ENCODE measurements around the gene DSC1.
"Not testable (repeated sequence)": the region's sequence is repeated elsewhere in the genome, so short reads cannot be mapped to it uniquely, and the experiment has no call there.

DSC1 gene, protein sequence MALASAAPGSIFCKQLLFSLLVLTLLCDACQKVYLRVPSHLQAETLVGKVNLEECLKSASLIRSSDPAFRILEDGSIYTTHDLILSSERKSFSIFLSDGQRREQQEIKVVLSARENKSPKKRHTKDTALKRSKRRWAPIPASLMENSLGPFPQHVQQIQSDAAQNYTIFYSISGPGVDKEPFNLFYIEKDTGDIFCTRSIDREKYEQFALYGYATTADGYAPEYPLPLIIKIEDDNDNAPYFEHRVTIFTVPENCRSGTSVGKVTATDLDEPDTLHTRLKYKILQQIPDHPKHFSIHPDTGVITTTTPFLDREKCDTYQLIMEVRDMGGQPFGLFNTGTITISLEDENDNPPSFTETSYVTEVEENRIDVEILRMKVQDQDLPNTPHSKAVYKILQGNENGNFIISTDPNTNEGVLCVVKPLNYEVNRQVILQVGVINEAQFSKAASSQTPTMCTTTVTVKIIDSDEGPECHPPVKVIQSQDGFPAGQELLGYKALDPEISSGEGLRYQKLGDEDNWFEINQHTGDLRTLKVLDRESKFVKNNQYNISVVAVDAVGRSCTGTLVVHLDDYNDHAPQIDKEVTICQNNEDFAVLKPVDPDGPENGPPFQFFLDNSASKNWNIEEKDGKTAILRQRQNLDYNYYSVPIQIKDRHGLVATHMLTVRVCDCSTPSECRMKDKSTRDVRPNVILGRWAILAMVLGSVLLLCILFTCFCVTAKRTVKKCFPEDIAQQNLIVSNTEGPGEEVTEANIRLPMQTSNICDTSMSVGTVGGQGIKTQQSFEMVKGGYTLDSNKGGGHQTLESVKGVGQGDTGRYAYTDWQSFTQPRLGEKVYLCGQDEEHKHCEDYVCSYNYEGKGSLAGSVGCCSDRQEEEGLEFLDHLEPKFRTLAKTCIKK

DNA sequence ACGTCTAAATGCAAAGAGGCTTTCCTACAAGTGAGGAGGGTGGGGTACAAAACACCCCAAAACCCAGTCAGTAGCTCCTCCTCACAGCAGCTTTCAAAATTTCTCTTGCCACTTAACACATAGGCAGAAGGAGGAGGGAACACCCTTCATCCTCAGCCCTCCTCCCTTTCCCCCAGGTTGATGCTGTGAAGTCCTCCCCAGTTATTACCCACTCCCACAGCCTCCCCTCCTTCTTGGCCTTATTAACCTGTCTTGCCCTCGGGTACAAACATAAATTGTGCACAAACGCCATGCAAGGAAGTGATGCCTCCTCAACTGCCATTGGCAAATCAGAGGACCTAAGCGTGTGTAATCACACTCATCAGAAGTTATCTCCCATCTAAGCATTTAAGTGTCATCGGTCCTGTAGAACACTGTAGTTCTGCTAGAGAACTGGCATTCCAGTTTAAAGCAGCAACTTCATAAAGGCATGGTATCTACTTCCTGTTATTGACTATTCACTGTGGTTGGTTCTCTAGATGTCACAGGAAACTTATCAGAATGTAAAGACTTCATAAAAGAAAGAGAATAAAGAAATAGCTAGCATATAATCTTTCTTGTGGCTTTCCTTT lies at the start of gene DSC1:
Gene DSC1 (minus strand): TSS at position 32 of the 611 bp plus-strand sequence. CDS start 262 bp downstream, outside the sequence.
- DNase-seq (ENCODE audit: low read depth in 2 of 2), result no peak

DNA sequence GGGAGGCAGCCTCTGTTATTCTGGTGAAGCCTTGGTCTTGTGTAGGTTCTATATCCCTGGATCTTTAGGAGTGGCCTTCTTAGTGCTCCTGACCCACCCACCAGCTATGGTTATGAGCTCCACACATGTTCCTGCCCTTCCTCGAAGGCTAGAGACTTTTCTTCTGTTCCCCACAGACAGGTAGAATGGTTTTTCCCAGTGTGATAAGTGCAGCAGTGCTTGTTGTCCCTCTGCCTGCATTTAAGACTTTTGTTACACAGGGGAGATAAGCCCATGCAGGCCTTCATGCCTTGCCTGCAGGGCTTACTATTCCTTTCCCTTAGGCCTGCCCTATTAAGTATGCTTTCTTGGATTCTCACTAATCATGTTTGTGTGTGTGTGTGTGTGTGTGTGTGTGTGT lies 48.4 kb upstream of the DSC1 start:
- no peak for DNase-seq (ENCODE audit: low read depth in 2 of 2)

DNA sequence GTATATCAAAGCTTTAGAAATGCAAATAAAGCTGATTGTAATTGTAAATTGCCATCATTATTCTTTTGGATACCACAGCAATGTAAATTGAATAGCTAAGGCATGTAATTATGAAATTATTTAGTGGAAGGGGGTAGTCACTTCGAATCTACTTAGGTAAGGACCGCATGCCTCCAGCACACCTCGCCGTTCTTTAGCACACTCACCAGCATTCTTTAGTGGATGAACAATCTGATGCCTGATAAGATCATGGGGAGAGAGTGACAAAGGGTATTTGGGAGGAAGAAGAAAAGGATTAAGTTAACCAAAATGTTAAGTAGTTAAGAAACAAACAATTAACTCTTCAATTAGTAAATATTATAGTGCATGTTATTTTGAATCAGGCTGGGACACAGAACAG lies 46.4 kb upstream of the DSC1 start:
- DNase-seq (ENCODE audit: low read depth in 2 of 2), result no peak

- DNase-seq (ENCODE audit: low read depth in 2 of 2), result no peak
These were observed 44.7 kb upstream of the DSC1 start for GRCh38 chr18:31207391-31207790.

- DNase-seq (ENCODE audit: low read depth in 2 of 2), result no peak
These were observed 44.2 kb upstream of the DSC1 start for GRCh38 chr18:31206787-31207381.

DNA sequence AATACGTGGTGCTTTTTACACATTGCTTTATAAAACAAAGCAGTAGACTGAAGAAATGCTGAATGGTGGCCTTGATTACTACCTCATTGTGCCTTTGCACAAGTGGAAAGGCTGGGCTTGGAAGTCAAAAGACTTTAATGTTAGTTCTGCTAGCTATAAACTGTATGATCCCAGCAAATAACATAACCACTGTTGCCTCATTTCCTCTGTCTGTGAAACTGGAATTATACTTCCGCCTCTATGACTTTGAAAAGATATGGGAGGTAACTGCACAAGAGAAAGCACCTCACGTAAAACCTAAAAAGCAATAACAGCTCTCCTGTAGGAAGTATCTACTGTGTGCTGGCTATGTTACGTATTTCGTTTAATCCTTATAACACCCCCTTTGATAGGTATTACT lies 43.4 kb upstream of the DSC1 start:
- no peak for DNase-seq (ENCODE audit: low read depth in 2 of 2)

- DNase-seq (ENCODE audit: low read depth in 2 of 2), result no peak
These were observed 42.6 kb upstream of the DSC1 start for GRCh38 chr18:31205273-31205672.

- DNase-seq (ENCODE audit: low read depth in 2 of 2), result no peak
These were observed 42.2 kb upstream of the DSC1 start for GRCh38 chr18:31204833-31205232.

- no peak for DNase-seq (ENCODE audit: low read depth in 2 of 2)
These were observed 41.5 kb upstream of the DSC1 start for GRCh38 chr18:31204166-31204565.

- no peak for DNase-seq (ENCODE audit: low read depth in 2 of 2)
These were observed 41.1 kb upstream of the DSC1 start for GRCh38 chr18:31203794-31204148.

- DNase-seq (ENCODE audit: low read depth in 2 of 2), result no peak
These were observed 40.6 kb upstream of the DSC1 start for GRCh38 chr18:31203096-31203793.

GRCh38 chr18:31199190-31199769 lies 36.6 kb upstream of the DSC1 start:
- no peak for DNase-seq (ENCODE audit: low read depth in 2 of 2)

DNA sequence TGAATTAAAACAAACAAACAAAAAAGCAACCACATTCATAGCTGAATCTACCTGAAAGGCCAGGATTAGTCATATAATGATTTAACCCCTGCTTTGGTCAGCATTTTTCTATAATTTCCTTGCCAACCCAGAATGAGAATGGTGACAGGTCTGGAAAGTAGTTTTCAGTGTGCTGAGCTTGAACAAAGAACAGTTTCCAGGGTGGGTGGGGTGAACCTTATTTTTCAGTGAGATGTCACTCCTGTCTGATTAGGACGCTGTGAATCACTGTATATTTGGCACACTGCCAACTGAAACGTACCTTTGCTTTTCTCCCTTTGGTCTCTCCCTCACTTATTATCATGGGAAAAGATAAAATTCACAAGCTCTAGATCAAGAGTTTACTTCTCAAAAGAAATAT lies 35.0 kb upstream of the DSC1 start:
- DNase-seq (ENCODE audit: low read depth in 2 of 2), result no peak

- no peak for DNase-seq (ENCODE audit: low read depth in 2 of 2)
These were observed 32.4 kb upstream of the DSC1 start for GRCh38 chr18:31195063-31195462.

DNA sequence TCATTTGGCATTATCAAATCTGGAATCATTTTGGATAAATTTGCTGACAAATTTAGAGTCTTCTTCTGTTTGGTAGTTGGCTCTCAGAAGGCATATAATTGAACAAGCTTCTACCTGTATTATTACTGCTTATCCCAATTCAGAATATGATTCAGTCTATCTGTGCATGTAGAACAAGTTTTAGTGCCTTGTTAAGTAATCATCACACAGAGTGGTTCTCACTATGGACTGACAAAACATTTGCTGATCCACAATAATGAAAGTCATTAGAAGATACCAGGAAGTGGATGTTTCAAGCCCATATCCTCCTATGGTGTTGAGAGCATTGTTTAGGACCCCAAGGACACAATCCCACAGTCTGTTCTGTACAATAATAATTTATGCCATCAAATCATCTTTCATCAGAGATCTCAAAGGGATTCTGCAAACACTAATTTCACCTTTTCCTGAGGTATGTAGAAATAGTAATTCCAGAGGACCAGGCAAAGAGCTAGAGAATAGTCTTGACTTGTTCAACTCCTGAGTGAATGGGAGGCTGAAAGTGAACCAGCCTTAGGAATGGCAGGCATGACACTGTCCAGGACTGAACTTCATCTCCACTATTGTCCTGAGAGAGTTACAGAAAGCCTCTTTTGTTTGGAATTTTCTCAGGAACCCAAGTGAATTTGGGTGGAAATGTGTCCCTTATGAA lies 29.6 kb upstream of the DSC1 start:
- DNase-seq (ENCODE audit: low read depth in 2 of 2), result no peak

DNA sequence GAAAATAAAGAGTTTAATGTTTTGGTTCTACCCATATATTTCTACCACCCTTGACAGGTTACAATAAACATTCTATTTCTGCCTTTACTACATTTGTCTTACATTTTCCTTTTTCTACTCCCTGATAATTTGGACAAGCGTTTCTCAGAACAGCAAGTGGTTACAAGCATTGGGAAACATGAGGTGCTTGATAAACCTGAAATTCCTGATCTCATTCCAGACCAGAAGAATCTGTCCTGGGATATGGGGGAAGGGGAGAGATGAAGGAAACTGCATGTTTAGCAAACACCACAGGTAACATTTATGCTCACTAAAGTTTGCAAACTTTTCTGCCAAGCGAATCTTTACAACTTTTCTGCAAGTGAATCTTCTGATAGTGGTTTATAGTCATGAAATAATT lies 28.3 kb upstream of the DSC1 start:
- DNase-seq (ENCODE audit: low read depth in 2 of 2), result no peak

DNA sequence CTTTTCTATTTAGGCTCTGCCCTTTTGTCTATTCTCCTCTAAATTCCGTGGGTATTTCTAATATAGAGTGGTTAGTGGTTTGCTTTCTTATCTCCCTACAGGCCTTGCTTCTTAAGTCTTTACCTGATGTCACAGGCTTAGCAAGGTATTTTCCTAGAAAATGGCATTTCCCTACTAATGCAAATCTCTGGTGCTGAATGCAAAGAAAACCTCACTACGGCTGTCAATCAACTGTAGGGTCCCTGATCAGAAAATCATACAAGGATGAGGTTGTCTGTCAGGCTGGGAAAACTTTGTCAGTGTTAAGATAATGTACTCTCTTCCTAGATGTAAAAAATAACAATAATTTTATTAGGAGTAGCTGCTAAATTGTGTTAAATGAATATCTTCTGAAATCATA lies 27.1 kb upstream of the DSC1 start:
- DNase-seq (ENCODE audit: low read depth in 2 of 2), result no peak

DNA sequence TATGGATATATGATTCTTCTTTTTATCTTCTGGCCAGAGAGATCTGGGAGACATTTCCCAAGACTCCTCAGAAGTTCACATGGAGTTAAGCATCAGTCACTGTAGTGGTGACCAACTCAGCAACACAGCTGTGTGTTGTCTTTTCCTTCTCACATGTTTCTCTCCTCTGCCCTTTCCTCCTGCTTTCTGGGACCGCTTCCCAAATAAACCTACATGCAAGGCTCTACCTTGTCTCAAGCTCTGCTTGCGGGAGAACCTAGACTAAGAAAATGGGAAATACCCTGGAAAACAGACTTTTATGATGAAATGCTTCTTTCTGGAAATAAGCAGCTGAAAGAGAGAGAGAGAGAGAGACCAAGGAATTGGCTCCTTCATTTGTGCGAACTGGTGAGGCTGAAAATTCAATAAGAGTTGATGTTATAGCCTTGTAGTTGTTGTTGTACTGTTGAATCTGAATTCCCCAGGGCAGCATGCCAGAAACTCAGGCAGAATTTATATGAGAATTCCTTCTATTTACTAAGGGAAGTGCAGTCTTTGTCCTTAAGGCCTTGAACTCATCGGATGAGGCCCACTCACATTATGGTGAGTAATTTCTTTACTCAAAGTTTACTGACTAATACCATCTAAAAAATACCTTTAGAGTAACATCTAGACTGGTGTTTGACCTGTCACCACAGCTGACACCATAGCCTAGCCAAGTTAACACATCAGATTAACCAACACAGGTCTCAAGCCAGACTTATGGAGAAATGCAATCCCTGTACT lies 22.7 kb upstream of the DSC1 start:
- no peak for DNase-seq (ENCODE audit: low read depth in 2 of 2)

- no peak for DNase-seq (ENCODE audit: low read depth in 2 of 2)
These were observed 20.6 kb upstream of the DSC1 start for GRCh38 chr18:31183302-31183701.

DNA sequence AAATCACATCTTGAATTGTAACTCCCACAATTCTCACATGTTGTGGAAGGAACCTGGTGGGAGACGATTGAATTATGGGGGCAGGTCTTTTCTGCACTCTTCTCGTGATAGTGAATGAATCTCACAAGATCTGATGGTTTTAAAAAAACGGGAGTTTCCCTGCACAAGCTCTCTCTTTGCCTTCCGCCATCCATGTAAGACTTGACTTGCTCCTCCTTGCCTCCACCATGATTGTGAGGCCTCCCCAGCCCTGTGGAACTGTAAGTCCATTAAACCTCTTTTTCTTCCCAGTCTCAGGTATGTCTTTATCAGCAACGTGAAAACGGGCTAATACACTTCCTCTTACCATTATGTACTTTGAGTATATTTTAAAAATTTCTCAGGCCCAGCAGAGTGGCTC lies 14.7 kb upstream of the DSC1 start:
- DNase-seq (ENCODE audit: low read depth in 2 of 2), result not testable (repeated sequence)
